ENCODE results near the gene PACSIN1.
A peak's percentile ranks its signal among the peaks of the same experiment; 100 is the strongest.

PACSIN1 gene

DNA sequence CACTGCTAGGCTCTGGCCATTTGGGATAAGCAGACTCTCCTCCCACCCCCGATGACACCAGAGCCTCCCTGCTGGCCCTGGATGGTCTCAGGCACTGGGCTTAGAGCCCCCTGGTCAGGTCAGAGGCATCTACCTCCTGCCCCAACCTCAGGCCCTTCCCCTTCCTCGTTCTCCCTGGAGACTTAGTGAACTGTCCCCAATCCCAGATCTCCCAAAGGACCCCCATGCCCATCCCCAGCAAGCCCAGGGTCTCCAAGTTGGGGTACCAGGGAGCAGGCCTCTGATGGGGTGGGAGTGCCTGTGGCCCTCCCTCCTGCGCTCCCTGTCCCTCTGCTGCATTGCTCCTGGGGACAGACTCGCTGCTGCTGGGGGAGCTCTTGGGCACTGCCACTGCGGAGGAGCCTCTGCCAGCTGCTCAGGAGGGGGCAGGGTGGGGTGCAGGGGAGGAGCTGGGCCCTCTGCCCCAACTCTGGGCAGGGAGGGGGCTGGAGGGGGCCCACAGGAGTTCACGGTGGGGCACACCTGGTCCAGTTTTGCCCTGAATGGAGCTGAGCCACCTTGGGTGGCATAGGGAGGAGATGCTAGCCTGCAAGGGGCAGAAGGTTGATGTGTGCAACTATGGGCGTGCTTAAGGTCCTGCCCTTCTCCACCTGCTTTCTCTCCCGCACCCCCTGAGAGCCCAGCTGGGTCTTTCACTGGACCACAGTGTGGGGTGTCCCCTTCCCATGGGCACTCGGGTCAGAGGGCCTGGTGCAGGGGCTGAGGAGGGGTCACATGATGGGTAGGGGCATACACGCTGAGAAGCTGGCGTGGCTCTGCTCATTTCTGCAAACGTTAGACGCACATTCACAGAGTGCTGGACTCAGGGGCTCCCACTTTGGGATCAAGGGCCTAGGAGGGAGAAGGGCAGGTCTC lies 49.9 kb downstream of the PACSIN1 start:
- DNase-seq = no peak

DNA sequence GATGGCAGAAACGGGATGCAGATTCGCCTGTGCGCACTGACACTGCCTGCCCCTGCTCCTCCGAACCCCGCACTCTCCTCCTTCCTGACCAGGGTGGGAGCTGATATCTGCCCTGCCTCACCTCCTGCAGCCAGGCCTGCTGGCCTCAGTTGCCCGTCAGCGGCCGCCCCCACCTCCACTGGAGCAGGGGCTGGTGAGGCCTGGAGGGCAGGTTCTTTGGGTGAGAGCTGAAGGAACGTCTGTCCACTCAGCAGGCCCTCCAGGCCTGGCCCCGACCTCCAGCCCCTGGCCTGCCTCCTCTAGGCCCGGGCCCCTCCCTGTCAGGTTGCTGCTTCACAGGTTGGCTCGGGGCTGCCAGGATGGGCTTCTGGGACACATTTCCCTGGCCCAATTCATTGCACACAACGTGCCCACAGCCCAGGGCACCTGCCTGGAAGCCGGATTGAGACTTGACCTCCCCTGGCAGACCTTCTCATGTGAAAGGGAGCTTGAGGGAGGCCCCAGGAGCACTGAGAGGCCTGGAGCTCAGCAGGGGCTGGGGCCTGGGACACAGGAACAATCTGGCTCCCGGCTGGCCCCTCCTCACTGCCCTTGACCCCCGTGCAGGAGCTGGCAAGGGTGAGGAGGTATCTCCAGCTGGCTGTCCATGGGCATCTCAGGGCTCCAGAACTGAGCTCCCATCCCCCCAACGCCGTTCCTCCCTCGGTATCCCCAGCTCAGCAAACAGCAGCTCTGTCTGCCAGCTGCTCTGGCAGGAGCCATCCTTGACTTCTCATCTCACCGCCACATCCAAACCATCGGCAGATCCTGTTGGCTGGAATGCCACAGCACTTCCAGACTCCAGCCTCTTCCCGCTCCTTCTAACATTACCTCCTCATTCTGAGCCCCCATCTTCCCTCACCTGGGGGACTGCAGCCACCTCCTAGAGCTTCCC lies 50.8 kb downstream of the PACSIN1 start:
- DNase-seq = no peak

DNA sequence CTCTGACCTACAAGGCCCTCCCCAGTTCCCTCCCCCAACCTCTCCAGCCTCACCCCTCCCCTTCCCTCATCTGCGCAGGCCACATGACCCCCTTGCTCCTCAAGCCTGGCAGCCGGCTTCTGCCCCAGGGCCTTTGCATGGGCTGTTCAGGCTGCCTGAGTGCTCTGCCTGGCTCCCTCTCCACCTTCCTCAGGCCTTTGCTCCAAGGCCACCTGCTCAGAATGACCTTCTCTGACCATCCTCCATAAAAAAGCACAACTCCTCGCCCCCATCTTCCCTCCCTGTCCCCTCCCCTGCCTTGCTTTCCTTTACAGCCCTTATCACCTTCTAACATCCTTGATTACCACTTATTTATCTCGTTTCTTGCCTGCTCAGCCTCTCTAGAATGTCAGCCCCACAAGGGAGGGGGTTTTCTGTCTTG lies 51.6 kb downstream of the PACSIN1 start:
- no peak for DNase-seq

DNA sequence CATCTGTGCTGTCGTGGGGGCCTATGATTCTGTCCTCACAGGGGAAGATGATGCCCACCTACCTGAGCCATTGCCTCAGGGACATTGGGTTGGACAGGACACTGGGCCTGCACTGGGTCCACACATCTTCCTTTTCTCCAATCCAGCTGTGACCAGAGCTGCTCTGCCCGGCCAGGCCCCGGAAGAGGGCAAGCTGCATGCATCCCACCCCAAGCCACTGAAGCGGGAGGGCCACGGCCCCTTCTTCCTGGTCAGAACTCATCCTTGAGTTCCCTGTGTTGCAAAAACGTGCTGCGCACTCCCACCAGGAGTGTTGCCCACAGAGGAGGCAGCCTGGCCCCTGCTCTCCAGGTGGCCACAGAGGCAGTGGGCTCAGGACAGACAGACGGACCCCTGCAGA lies 52.1 kb downstream of the PACSIN1 start:
- DNase-seq = no peak

DNA sequence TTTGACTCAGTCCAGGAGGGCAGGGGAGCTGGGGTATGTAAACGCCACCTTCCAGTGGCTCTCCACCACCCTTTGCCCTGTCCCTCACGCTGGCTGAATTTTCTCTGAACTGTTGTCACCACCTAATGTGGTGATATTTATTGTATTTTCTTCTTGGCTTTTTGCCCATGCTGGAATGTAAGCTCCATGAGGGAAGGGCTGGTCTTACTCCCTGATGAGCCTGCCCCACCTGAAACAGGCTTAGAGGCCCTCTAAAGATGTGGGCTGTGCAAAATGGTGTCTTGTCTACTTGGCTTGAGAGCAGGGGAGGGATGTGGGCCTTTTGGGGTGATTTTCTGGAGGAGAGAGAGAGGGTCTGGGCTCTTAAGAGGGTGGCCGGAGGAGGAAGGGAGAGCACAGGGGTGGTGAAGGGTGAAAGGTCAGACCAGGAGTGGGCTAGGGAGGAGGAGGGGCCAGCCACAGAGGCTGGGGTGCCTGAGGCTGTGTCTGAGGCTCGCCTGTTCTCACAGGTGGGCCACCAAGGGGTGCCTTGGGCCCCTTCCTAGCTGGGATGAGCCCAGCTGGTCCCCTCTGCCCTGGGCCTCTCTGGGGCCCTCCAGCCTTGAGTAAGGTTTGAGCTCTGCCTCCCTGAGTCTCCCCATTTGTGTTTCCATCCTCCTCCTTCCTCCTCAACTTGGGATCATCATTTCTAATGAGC lies 52.9 kb downstream of the PACSIN1 start:
- no peak for DNase-seq

DNA sequence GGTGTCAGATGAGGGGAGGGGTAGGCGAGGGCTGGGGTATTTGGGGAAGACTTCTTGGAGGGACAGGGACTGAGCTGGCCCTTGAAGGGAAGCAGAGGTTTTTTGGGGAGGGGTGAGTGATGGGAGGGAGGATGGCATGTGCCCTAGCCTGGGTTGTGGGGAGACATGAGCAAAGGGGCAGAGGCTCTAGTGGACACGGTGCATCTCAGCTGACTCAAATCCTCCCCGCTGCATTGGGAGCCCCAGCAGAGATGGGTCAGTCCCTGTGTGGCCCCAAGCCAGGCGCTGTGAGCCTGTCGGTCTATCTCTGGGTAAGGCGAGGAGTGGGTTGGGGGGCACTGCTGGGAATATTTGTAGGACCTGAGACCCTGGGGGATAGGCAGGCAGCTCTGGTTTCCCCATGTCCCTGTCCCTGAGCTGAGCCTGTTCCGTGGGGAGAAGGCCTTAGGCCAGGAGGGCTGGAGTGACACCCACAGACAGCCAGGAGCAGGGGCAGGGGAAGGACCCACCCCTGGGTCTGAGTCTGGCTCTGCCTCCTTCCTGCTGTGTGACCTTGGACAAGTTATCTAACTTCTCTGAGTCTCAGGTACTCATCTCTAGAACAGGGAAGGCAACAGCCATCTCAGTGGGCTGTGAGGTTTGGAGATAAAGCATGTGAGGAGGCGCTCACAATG lies 54.2 kb downstream of the PACSIN1 start:
- no peak for DNase-seq

DNA sequence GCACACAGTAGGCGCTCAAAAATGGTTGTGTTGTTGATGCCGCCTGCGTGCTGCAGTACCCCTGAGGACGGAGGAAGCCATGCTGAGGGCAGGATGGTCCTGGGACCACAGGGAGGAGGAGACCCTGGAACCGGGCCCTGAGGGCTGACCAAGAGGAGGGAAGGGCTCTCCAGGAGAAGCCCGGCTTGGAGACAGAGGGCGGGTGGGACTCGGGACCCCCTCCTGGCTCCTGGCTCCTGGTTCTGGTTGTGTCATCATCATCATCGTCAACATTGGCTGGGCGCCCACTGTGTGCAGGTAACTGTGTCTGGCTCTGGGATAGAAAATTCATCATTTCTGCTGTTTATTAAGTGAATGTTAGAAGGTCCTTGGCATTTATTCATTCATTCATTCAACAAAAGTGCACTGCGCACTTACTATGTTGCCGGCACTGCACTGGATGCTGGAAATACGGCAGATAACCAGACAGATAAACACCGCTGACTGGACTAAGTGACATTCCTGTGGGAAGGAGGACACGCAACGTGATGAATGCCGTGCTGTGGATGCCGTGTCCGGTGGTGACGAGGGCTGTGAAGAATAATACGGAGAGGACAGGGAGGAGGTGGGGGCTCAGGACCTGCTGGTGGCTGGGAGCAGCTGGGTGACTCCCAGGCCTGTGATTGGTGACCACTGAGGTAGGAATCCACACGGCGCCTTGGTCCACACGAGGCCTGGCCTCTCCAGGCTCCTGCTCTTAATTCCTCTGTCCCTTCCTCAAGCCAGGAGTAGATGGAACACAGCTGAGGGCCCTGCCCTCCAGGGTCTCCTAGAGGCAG lies 55.0 kb downstream of the PACSIN1 start:
- no peak for DNase-seq

DNA sequence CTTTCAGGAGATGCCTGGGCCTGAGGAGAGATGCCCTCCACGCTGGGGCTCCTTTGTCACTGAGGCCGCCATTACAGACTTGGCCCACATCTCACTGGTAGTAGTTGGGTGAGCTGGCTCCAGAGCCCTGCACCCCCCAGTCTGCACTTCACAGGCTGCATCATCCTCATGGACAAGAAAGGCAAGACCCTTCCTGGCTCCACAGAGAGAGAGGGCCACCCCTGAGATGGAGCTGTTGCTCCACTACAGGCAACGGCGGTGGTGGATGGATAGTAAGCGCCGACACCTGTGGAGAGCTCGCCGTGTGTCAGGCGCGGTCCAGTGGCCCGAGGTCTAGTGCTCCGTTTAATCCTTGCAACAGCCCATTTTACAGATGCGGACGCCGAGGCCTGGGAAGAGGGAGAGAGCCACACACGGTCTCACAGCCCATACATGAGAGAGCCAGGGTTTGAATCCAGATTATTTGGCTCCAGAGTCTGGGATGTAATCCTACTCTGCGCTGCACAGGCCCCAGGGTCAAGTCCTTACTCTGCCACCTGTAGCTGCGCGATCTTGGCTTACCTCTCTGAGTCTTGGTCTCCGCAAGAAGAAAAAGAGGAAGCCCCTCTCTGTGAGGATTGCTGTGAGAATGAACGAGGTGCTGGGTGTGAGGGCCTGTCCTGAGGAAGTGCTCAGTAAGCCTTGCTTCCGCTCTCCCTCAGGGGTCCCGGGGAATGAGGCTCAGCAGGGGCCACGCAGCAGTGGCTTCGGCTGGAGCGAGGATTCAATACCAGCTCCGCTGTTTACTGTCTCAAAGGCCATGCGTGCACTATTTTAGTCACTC lies 55.8 kb downstream of the PACSIN1 start:
- no peak for DNase-seq

DNA sequence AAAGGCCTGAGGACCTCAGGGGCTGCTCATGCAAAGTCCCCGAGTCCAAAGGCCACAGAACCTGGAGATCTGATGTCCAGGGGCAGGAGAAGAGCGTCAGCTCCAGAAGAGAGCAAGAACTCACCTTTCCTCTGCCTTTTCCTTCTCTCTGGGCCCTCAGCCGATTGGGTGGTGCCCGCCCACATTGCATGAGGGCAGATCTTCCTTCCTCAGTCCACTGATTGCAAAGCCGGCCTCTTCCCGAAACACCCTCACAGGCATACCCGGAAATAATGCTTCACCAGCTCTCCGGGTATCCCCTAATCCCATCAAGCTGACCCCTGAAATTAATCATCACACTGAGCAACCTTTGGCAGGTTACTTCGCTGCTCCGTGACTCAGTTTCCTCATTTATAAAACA lies 56.9 kb downstream of the PACSIN1 start:
- no peak for DNase-seq

DNA sequence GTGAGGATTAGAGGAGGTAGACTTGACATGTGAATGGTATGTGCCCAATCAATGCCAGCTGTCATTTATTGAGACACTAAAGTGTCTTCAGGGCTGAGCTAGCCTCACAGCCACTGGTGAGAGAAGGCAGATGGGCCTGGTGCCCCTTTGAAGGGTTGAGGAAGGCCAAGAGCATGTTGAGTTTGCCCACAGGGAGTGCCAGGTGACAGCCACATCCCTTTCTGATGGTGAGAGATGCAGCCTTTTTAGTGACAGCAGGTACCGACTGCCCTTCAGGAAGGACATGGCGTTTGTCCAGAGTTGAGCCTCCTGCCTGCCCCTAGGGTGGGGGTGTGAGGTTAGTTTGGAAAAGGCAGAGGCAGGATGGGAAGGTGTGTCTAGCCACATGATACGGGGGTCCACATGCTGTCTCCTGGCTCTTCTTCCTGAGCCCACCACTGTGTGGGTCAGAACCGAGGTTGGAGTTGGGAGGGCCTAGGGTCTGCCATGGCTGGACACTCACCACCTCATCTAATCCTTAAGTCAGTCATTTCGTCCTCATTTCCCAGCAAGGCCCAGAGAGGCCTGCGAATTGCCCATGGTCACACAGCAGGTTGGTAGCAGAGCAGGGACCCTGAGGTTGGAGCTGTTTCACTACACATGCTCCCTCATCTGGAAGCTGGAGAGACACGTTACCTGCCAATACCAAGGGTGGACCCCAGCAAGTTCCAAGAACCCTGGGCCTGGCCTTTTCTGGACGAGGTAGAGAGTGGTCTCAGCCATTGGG lies 57.7 kb downstream of the PACSIN1 start:
- no peak for DNase-seq

DNA sequence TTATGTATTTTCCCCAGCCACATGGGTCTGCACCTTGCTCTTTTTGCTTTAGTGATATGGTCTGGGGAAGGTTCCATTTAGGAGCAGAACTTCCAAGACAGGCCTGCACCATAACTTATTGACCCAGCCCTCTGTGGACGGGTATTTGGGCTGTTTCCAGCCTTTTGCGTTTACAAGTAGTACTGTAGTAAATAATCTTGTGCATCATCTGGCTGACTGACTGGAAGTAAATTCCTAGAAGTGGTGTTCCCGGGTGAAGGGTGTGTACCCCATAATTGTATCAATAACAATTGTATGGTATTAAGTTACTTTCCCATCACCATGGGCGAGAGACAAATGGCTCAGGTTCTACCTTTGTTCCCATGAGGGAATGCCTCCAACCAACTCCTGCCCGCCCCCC lies 58.6 kb downstream of the PACSIN1 start:
- no peak for DNase-seq

DNA sequence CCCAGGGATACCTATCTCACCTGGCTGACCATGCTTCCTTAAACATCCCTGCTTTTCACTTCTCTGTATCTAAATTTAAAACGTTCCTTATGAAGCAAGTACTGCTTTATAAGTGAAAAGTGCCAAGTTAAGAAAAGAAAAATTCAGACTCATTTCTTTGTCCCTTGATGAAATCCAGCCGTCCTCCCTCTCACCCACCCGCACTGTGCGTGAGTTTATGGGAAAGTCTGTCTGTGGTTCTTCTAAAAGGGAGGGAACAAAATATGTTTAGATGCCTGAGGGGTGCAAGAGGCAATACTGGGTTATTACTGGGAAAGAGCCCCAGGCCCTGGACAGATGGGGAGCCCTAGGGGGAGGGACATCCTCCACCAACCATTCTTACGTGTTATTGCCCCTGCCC lies 59.1 kb downstream of the PACSIN1 start:
- no peak for DNase-seq

DNA sequence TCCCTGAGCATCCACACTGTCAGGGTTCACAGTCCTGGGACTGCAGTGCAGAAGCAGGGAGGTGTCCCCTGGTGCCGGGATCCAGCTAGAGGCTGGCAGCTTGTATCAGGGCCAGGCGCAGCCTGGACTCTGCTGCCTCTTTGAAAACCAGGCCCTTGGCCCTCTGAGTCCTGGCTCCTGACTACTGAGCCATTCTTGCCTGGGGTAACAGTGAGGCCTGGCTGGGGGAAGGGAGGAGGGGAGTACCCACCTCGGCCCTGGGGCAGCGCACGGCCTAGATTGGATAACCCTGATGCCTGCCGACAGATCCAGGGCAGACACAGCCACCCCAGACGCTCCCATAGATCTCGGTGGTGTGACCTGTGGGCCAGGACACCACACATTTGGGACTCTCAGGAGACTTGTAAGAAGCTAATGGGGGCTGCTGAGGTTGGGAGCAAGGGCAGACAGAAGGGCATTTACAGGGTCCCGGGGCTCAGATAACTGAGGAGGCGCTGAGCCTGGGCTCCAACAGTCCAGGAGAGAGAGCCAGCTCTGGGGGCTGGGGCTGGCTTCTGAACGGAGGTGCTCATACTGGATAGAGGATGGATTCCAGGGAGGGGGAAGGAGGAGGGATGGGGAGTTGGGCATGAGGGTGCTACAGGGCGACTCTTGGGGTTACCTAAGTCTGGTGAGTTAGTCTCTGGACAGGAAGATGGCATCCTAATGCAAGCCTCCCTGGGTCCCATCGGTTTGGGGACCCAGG lies 59.7 kb downstream of the PACSIN1 start:
- no peak for DNase-seq

DNA sequence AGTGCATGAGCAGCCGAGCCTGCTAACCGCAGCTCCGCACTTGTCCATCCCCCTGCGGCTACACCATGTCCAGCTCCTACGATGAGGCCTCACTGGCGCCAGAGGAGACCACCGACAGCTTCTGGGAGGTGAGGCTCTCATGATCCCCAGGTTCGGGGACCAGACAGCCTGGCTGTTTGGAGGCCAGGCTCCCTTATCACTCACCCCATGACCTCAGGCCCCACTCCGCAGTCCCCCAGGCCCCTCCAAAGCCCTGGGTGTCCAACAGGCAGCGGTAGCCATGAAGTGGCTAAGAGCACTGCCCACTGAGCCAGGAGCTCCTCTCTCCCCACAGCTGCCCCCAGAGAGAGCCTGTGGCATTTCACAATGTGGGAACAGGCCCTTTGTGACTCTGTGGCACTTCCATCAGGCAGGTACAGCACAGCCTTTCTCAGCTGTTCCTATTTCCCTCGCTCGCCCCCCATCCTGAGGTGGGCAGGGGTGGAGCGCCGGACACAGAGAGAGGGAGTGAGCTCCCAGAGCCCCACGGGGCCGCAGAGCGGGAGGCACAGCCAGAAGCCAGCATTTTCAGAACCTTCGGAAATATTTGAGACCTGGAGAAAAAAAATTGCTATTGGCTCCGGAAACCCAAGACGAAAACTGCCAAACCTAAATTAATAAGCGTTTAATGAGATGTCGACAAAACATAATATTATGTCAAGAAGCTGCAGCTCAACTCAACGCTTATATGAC lies 60.5 kb downstream of the PACSIN1 start:
- no peak for DNase-seq

DNA sequence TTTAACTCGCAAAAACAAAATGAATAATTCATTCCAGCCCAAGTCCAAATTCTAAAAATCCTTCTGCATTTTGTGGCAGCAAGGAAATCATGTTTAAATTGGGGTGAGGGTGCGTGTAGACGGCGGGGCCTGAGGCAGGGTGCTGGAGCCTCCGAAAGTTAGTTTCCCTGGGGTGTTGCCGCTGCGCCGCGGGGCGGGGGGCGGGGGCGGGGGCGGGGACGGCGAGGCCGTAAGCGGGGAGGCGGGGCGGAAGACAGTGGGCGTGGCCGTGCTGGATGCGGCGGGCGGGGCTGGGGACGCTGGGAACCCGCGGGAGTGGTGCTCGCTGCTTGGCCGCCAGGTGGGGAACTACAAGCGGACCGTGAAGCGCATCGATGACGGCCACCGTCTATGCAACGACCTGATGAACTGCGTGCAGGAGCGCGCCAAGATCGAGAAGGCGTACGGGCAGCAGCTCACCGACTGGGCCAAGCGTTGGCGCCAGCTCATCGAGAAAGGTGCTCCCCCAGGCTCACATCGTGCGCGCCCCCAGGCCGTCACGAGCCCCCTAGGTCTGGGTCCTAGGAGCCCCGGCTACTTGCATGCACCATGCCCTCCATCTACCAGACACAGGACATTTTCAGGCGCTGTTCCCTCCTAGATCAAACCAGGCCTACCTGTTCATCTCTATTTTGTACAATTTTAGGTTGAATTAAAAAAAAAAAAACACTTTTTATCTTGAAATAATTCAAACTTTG lies 61.3 kb downstream of the PACSIN1 start:
- peak; percentile 96 to 97 for DNase-seq

DNA sequence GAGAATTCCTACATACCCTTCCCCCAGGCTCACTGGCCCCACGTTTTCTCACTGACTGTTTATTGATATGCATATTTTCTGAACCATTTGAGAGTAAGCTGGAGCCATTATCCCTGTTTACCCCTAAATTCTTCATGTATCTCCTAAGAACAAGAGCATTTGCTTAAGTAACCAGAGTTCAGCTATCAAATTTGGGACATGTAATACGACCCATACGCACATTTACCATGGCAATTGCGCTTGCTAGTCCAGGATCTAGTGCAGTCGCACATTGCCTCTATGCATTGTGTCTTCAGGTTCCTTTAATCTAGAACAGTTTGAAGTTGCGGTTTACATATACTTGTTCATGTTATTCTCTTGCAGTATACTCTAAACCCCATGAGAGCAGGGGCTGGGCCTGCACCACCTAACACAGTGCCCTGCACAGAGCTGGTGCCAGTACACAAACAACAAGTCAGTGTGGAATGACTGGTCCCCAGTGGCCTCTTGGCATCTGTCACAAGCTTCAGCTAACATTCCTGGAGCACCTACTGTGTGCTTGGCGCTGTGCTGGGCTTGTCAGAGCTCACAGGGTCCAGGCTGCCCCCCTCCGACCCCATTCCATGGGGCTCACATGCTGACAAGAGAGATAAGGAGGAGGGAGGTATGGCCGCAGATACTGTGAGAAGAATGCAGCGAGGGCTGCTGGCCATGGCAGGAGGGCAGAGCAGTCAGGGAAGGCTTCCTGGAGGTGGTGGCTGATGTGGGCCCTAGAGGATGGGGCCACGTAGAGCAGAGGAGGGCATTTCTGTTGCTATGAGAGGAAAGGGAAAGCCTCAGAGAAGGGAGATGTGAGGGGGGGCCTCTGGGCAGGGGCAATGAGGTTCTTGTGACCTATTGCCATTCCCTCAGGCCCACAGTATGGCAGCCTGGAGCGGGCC lies 62.1 kb downstream of the PACSIN1 start:
- no peak for DNase-seq
